ENCODE measurements around the gene MS4A7. TPM values are rescaled to one million over a fixed set of nuclear protein-coding genes. Genes with fewer than 3 reads are reported as not detected.

Gene MS4A7
- total RNA-seq, 2 donors from 2014 or later, result 16.0 to 27.7 TPM

- no peaks in the 10 kb centered on the region for H3K4me1 ChIP-seq
These were observed 39.0 kb upstream of the MS4A7 start for GRCh38 chr11:60339356-60339755.

DNA sequence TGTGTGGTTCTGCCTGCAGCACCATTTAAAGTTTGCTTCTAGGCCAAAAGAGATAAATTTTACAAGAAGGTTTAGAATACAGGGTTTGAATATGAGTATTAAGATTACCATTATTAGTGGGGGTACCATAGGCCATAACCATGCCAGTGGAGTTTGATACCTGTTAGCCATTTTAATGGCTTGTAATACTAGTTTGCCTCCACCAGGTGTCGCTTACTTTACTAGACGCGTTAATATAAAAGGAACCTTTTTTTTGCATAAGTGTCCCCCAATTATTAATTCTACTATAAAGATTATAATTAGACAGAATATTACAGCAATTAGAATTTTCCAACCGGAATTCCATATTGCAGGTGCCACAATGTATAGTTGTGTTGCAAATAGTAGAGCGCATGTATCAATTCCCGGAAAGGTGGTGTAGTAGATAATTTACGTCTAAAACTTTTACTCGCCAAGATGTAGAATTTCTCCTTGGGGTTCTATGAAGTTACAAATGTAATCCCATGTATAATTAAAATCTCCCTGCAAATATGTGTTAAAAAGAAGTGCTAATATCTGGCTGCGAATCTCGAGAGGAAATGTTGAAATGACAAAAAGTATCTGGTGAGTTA, 35.1 kb upstream of the MS4A7 start:
- no peaks in the 10 kb centered on the region for H3K27me3 ChIP-seq
- H3K36me3 ChIP-seq, result no peaks in the 10 kb centered on the region
- peak in 1 of 2 donors; percentile 53 for TF ChIP-seq CTCF (IDR thresholded peaks at IDR 0.05)
- no peak overlapping the region for H3K27ac ChIP-seq
- H3K4me1 ChIP-seq, result no peaks in the 10 kb centered on the region
- H3K9me3 ChIP-seq, result no peaks in the 10 kb centered on the region
- no peak overlapping the region for H3K4me3 ChIP-seq
- no peak for DNase-seq (ENCODE audit: low spot score)

More at GRCh38 chr11:60339356-60339755, 39.0 kb upstream of the MS4A7 start:
- Histone ChIP-seq H3K9me3 (no peaks in the 10 kb centered on the region), H3K27ac (no peak overlapping the region), H3K27me3 (no peaks in the 10 kb centered on the region), H3K36me3 (no peaks in the 10 kb centered on the region), H3K4me3 (no peak overlapping the region)
- no peak for DNase-seq (ENCODE audit: low spot score)
- TF ChIP-seq CTCF (IDR thresholded peaks at IDR 0.05), result no peak

DNA sequence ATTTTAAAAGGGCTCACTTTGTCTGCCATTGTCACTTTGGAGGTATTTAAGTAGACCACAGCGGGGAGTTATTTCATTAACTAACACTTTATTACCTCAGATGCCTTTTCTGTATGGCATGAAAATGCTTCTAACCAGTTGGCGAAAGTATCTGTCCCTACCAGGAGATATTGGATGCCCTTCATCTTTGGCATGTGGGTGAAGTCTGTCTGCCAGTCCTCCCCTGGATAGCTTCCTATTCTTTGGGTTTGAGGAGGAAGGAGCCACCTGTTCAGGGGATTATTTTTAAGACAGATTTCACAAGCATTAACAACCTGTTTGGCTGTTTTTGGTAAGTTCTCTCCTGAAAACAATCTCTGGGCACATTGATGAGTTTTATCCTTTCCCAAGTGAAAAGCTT, 34.2 kb upstream of the MS4A7 start:
- H3K4me3 ChIP-seq, result no peak overlapping the region
- H3K27ac ChIP-seq, result no peak overlapping the region
- TF ChIP-seq CTCF (IDR thresholded peaks at IDR 0.05), result no peak
- H3K36me3 ChIP-seq, result no peaks in the 10 kb centered on the region
- no peaks in the 10 kb centered on the region for H3K27me3 ChIP-seq
- no peak for DNase-seq (ENCODE audit: low spot score)
- H3K4me1 ChIP-seq, result no peaks in the 10 kb centered on the region
- no peaks in the 10 kb centered on the region for H3K9me3 ChIP-seq

- H3K27ac ChIP-seq, result no peak overlapping the region
- no peaks in the 10 kb centered on the region for H3K36me3 ChIP-seq
- no peaks in the 10 kb centered on the region for H3K4me1 ChIP-seq
- H3K9me3 ChIP-seq, result no peaks in the 10 kb centered on the region
- no peak for DNase-seq (ENCODE audit: low spot score)
- no peak overlapping the region for H3K4me3 ChIP-seq
- no peak for TF ChIP-seq CTCF (IDR thresholded peaks at IDR 0.05)
- H3K27me3 ChIP-seq, result no peaks in the 10 kb centered on the region
These were observed 32.8 kb upstream of the MS4A7 start for GRCh38 chr11:60345489-60345888.

DNA sequence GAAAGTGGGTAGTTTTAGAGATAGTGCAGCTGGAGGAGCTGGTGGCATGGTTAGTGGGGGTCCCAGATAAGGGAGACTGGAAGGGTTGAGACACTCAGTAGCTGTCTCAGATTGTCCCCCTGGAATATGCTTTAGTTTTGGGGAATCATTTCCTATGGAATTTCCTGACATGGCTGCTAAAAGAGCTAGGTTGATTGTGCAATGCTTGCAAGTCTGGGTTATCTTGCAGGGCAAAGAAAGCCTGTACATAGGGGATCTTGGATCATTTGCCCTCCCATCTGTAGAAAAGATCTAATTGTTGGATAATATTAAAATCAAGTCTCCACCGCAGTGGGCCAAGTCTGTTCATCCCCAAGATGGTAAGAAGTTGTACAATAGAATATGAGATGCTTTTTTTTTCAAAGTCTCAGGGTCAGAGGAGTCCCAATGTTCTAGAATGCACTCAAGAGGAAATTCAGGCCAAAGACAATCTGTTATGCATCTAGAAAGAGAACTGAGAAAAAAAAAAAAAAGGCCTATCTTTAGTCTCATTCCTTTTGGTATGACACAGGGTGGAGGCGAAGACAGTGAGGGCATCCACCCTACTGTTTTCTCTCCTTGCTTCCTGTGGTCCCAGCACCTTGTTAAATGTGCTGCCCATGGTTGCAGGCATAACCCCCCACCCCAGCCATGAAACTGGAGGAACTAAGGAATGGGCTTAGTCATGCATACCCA, 31.1 kb upstream of the MS4A7 start:
- H3K4me1 ChIP-seq, result no peaks in the 10 kb centered on the region
- no peaks in the 10 kb centered on the region for H3K27me3 ChIP-seq
- DNase-seq (ENCODE audit: low spot score), result no peak
- no peak for TF ChIP-seq CTCF (IDR thresholded peaks at IDR 0.05)
- H3K4me3 ChIP-seq, result no peak overlapping the region
- no peaks in the 10 kb centered on the region for H3K9me3 ChIP-seq
- no peak overlapping the region for H3K27ac ChIP-seq
- no peaks in the 10 kb centered on the region for H3K36me3 ChIP-seq

Data from right atrium auricular region (tissue), 2 donors.